Liver (tissue), 9 donors: Measurements from ENCODE around the gene DYSF. TPM values are rescaled to one million over a fixed set of nuclear protein-coding genes. Genes with fewer than 3 reads are reported as not detected.

Experiments
- DNase-seq: peaks from one replicate; pipeline ENCODE4 v3.0.0-alpha.2; 2017; ENCODE audit warnings: low spot score
- H3K27ac ChIP-seq, 2 donors: one replicate each; pipeline ENCODE4 v1.7.0; 2013; ENCODE audit warnings: inconsistent platforms in 2 of 2, low read length in 2 of 2, control low read depth in 1 of 2, low read depth in 1 of 2, mild to moderate bottlenecking in 1 of 2
- H3K27me3 ChIP-seq, 4 donors: one replicate each; pipeline versions ENCODE4 v1.6.1 to v1.7.0; 2013; ENCODE audit warnings: low read length in 3 of 4, inconsistent platforms in 1 of 4, mild to moderate bottlenecking in 1 of 4, moderate library complexity in 1 of 4; ENCODE audit not compliant: control insufficient read depth in 4 of 4, insufficient read depth in 4 of 4
- H3K36me3 ChIP-seq, 4 donors: one replicate each; pipeline versions ENCODE4 v1.6.1 to v1.7.0; 2013; ENCODE audit warnings: low read length in 3 of 4, mild to moderate bottlenecking in 3 of 4, low read depth in 1 of 4, moderate library complexity in 1 of 4; ENCODE audit not compliant: control insufficient read depth in 4 of 4, insufficient read depth in 3 of 4
- H3K4me1 ChIP-seq, 4 donors: one replicate each; pipeline versions ENCODE4 v1.6.1 to v1.7.0; 2013; ENCODE audit warnings: low read length in 3 of 4, mild to moderate bottlenecking in 3 of 4, moderate library complexity in 1 of 4; ENCODE audit not compliant: control insufficient read depth in 4 of 4, insufficient read depth in 4 of 4
- H3K4me3 ChIP-seq, 3 donors: one replicate each; pipeline versions ENCODE4 v1.6.1 to v1.7.0; 2013; ENCODE audit warnings: low read length in 3 of 3, control low read depth in 1 of 3, low read depth in 1 of 3, mild to moderate bottlenecking in 1 of 3
- H3K9ac ChIP-seq, 2 donors: one replicate each; pipeline ENCODE4 v1.7.0; 2013; ENCODE audit warnings: low read length in 2 of 2, mild to moderate bottlenecking in 2 of 2, moderate library complexity in 2 of 2, control low read depth in 1 of 2, low read depth in 1 of 2
- H3K9me3 ChIP-seq, 4 donors: one replicate each; pipeline versions ENCODE4 v1.6.1 to v1.7.0; 2013; ENCODE audit warnings: low read length in 3 of 4; ENCODE audit not compliant: control insufficient read depth in 4 of 4
- ATF3 ChIP-seq: IDR thresholded peaks from 2 replicates; pipeline ENCODE4 v1.6.1; 2016; ENCODE audit warnings: antibody characterized with exemption
- CTCF ChIP-seq: fragments of 150-350 bp; IDR thresholded peaks from 2 replicates; pipeline ENCODE4 v1.5.1; 2017; ENCODE audit warnings: improper control_type of control experiment, low read depth, low read length; ENCODE audit not compliant: missing input control
- FOXA1 ChIP-seq: IDR thresholded peaks from 2 replicates; pipeline ENCODE4 v1.6.1; 2016; ENCODE audit warnings: antibody characterized with exemption
- FOXA2 ChIP-seq: IDR thresholded peaks from 2 replicates; pipeline ENCODE4 v1.6.1; 2016; ENCODE audit warnings: antibody characterized with exemption
- HNF4A ChIP-seq, 2 donors: conservative IDR thresholded peaks; 2 replicates each; pipeline ENCODE4 v1.6.1; 2016; ENCODE audit warnings: antibody characterized with exemption in 2 of 2, mild to moderate bottlenecking in 2 of 2
- HNF4G ChIP-seq: IDR thresholded peaks from 2 replicates; pipeline ENCODE4 v1.6.1; 2016; ENCODE audit warnings: antibody characterized with exemption
- JUND ChIP-seq, 2 donors: IDR thresholded peaks; 2 replicates each; pipeline ENCODE4 v1.6.1; 2016; ENCODE audit warnings: antibody characterized with exemption in 2 of 2
- NR2F2 ChIP-seq: IDR thresholded peaks from 2 replicates; pipeline ENCODE4 v1.6.1; 2016; ENCODE audit warnings: antibody characterized with exemption
- RAD21 ChIP-seq, 2 donors: IDR thresholded peaks; 2 replicates each; pipeline ENCODE4 v1.6.1; 2016; ENCODE audit warnings: antibody characterized with exemption in 2 of 2, mild to moderate bottlenecking in 2 of 2
- REST ChIP-seq: IDR thresholded peaks from 2 replicates; pipeline ENCODE4 v1.6.1; 2016; ENCODE audit warnings: antibody characterized with exemption, mild to moderate bottlenecking
- RXRA ChIP-seq, 2 donors: IDR thresholded peaks; 2 replicates each; pipeline ENCODE4 v1.6.1; 2017 to 2018; ENCODE audit warnings: antibody characterized with exemption in 2 of 2, mild to moderate bottlenecking in 1 of 2
- SP1 ChIP-seq: IDR thresholded peaks from 2 replicates; pipeline ENCODE4 v1.6.1; 2018; ENCODE audit warnings: antibody characterized with exemption, mild to moderate bottlenecking
- TAF1 ChIP-seq: conservative IDR thresholded peaks from 2 replicates; pipeline ENCODE4 v1.6.1; 2016; ENCODE audit warnings: antibody characterized with exemption, mild to moderate bottlenecking
- YY1 ChIP-seq: IDR thresholded peaks from 2 replicates; pipeline ENCODE4 v1.6.1; 2016; ENCODE audit warnings: antibody characterized with exemption, mild to moderate bottlenecking
- ZBTB33 ChIP-seq: IDR thresholded peaks from 2 replicates; pipeline ENCODE4 v1.6.1; 2016; ENCODE audit warnings: antibody characterized with exemption
- WGBS: extraction: QIAGEN DNeasy Blood & Tissue Kit; methylation state at CpG from one replicate; pipeline ENCODE4 v1.1.7; 2013; 5-methylcytosine and 5-hydroxymethylcytosine counted together
- polyA plus RNA-seq, 2 donors: library from polyadenylated mRNA; stranded (reverse) in 1 of 2; unstranded in 1 of 2; fragments of 200-250 nt in 1 of 2; fragments of >200 nt in 1 of 2; fragmentation: Nextera tagmentation in 1 of 2; extraction: Ambion mirVana in 1 of 2; gene quantifications; one replicate each; pipeline versions ENCODE4 v1.2.1 to v1.2.3, GENCODE V29; 2013 to 2015
- total RNA-seq, 2 donors: library from RNA; depleted of rRNA; stranded (reverse); fragments of >200 nt; gene quantifications; one replicate each; pipeline ENCODE4 v1.2.3, GENCODE V29; 2014
- donor health status: healthy.
- donor health status: healthy.
- donor health status: healthy.
- donor health status: healthy.
- donor health status: healthy.

Gene DYSF
- total and polyA plus RNA-seq, 4 donors: 8.5 to 20.8 (median 13.6) TPM

- H3K9ac ChIP-seq: no peak overlapping the region
These were observed 183.8 kb downstream of the DYSF start for GRCh38 chr2:71637168-71637567.

GRCh38 chr2:71637736-71638135, 184.4 kb downstream of the DYSF start:
- WGBS: 29% methylated on average over 4 of the region's 4 CpGs

More at GRCh38 chr2:71637168-71637567, 183.8 kb downstream of the DYSF start:
- Histone ChIP-seq H3K4me3 (no peak overlapping the region), H3K36me3 (no peaks in the 10 kb centered on the region), H3K27ac (no peak overlapping the region), H3K4me1 (no peaks in the 10 kb centered on the region), H3K9me3 (no peaks in the 10 kb centered on the region), H3K27me3 (no peaks in the 10 kb centered on the region)
- WGBS: 85% methylated on average over 5 of the region's 5 CpGs
- TF ChIP-seq RXRA (IDR thresholded peaks at IDR 0.05) (no peak), NR2F2 (no peak), TAF1 (no peak), ATF3 (no peak), SP1 (no peak), CTCF (no peak), RAD21 (IDR thresholded peaks at IDR 0.05) (no peak), JUND (IDR thresholded peaks at IDR 0.05) (no peak), FOXA2 (no peak), HNF4A (conservative IDR thresholded peaks at IDR 0.05) (no peak), YY1 (no peak), FOXA1 (no peak)
- DNase-seq: no peak

GRCh38 chr2:71639735-71640134, 186.4 kb downstream of the DYSF start:
- Histone ChIP-seq H3K4me3 (no peak overlapping the region), H3K9ac (no peak overlapping the region), H3K27me3 (no peaks in the 10 kb centered on the region), H3K36me3 (peaks cover 0 to 4% (median 2%) of the 10 kb centered on the region in 4 donors), H3K4me1 (no peaks in the 10 kb centered on the region), H3K9me3 (no peaks in the 10 kb centered on the region), H3K27ac (no peak overlapping the region)
- 91% methylated on average over 4 of the region's 4 CpGs for WGBS
- TF ChIP-seq SP1 (no peak), YY1 (no peak), NR2F2 (no peak), HNF4G (no peak), REST (no peak), ATF3 (no peak), RAD21 (IDR thresholded peaks at IDR 0.05) (no peak), ZBTB33 (no peak)
- DNase-seq: no peak

More at GRCh38 chr2:71637736-71638135, 184.4 kb downstream of the DYSF start:
- DNase-seq: no peak
- Histone ChIP-seq H3K36me3 (no peaks in the 10 kb centered on the region), H3K4me1 (no peaks in the 10 kb centered on the region), H3K9me3 (no peaks in the 10 kb centered on the region), H3K27me3 (no peaks in the 10 kb centered on the region), H3K27ac (no peak overlapping the region), H3K4me3 (no peak overlapping the region), H3K9ac (no peak overlapping the region)
- TF ChIP-seq RAD21 (IDR thresholded peaks at IDR 0.05) (no peak), HNF4A (conservative IDR thresholded peaks at IDR 0.05) (peak; percentile 13 to 30), RXRA (IDR thresholded peaks at IDR 0.05) (peak in 1 of 2 donors; percentile 49), ATF3 (no peak), SP1 (no peak)
